WTC11 (cell line): ENCODE data around the gene C6orf136. TPM values are rescaled to one million over a fixed set of nuclear protein-coding genes. Genes with fewer than 3 reads are reported as not detected.
"Not testable (repeated sequence)": the region's sequence is repeated elsewhere in the genome, so short reads cannot be mapped to it uniquely, and the experiment has no call there.

ENCODE experiments used
- ATAC-seq: fragments of 200-7000 bp; cut with Tn5 transposase; 2 replicates; pipeline ENCODE4 v1.10.0; 2021; ENCODE audit warnings: mild to moderate bottlenecking, moderate library complexity
- CTCF ChIA-PET: fragments of 300-600 bp; sonication (Branson Sonifier 250); formaldehyde crosslinking; loops from one replicate; lab custom pipeline; 2021; ENCODE audit warnings: antibody characterized with exemption; lab: Charles Lee
- POLR2A ChIA-PET: fragments of 350-600 bp; sonication (Branson Sonifier 250); formaldehyde crosslinking; loops from one replicate; lab custom pipeline; 2021; ENCODE audit warnings: antibody characterized with exemption; lab: Charles Lee
- DNase-seq: peaks from one replicate; pipeline ENCODE4 v3.0.0; 2021; ENCODE audit warnings: low spot score
- H3K27ac Mint-ChIP-seq: 2 replicates; pipeline ENCODE4 v1.8.0; 2021; ENCODE audit warnings: mixed read lengths
- H3K27me3 Mint-ChIP-seq: 2 replicates; pipeline ENCODE4 v1.8.0; 2021; ENCODE audit warnings: low read depth, mild to moderate bottlenecking, moderate library complexity, mixed read lengths
- H3K36me3 Mint-ChIP-seq: 2 replicates; pipeline ENCODE4 v1.8.0; 2021; ENCODE audit warnings: mixed read lengths
- H3K4me1 Mint-ChIP-seq: 2 replicates; pipeline ENCODE4 v1.8.0; 2022; ENCODE audit warnings: mixed read lengths
- H3K4me3 Mint-ChIP-seq: 2 replicates; pipeline ENCODE4 v1.8.0; 2021; ENCODE audit warnings: mild to moderate bottlenecking, moderate library complexity, mixed read lengths
- H3K9me3 Mint-ChIP-seq: 2 replicates; pipeline ENCODE4 v1.8.0; 2021; ENCODE audit warnings: mixed read lengths
- AFF4 ChIP-seq: sonication (generic); formaldehyde crosslinking; IDR thresholded peaks from 2 replicates; pipeline ENCODE4 v1.8.1; 2023; ENCODE audit warnings: mild to moderate bottlenecking, missing genetic modification reagents, borderline replicate concordance
- ATF3 ChIP-seq: sonication (generic); formaldehyde crosslinking; conservative IDR thresholded peaks from 2 replicates; pipeline ENCODE4 v1.8.1; 2022; ENCODE audit warnings: mild to moderate bottlenecking, missing genetic modification reagents
- CREM ChIP-seq: sonication (generic); formaldehyde crosslinking; IDR thresholded peaks from 2 replicates; pipeline ENCODE4 v1.8.1; 2022; ENCODE audit warnings: mild to moderate bottlenecking, missing genetic modification reagents, moderate library complexity
- ERG ChIP-seq: fragments of 250-450 bp; sonication (Bioruptor Pico); IDR thresholded peaks from 2 replicates; pipeline ENCODE4 v1.8.0; 2021; ENCODE audit warnings: mild to moderate bottlenecking
- GABPB1 ChIP-seq: sonication (generic); formaldehyde crosslinking; IDR thresholded peaks from 2 replicates; pipeline ENCODE4 v1.8.1; 2023; ENCODE audit warnings: mild to moderate bottlenecking, missing genetic modification reagents
- NFATC4 ChIP-seq: fragments of 250-450 bp; sonication (Bioruptor Pico); IDR thresholded peaks from 2 replicates; pipeline ENCODE4 v1.9.0; 2021; ENCODE audit warnings: mild to moderate bottlenecking
- NR3C1 ChIP-seq: sonication (generic); formaldehyde crosslinking; conservative IDR thresholded peaks from 2 replicates; pipeline ENCODE4 v1.8.1; 2023; ENCODE audit warnings: low read depth, mild to moderate bottlenecking, missing genetic modification reagents
- TCF7 ChIP-seq: sonication (generic); formaldehyde crosslinking; IDR thresholded peaks from 2 replicates; pipeline ENCODE4 v1.8.0; 2022; ENCODE audit warnings: mild to moderate bottlenecking, low read depth, missing genetic modification reagents, moderate library complexity
- ZNF219 ChIP-seq: sonication (generic); formaldehyde crosslinking; IDR thresholded peaks from 2 replicates; pipeline ENCODE4 v1.8.0; 2023; ENCODE audit warnings: missing genetic modification reagents, mild to moderate bottlenecking, borderline replicate concordance
- ZNF423 ChIP-seq: fragments of 250-450 bp; sonication (Bioruptor Pico); IDR thresholded peaks from 2 replicates; pipeline ENCODE4 v2.1.2; 2022; ENCODE audit warnings: mild to moderate bottlenecking, moderate library complexity
- ZNF532 ChIP-seq: fragments of 250-450 bp; sonication (Bioruptor Pico); IDR thresholded peaks from 2 replicates; pipeline ENCODE4 v1.9.0; 2021; ENCODE audit warnings: mild to moderate bottlenecking, borderline replicate concordance
- total RNA-seq: library from RNA; stranded (reverse); gene quantifications from 3 replicates; pipeline ENCODE4 v1.2.3, GENCODE V29; 2021

The C6orf136 gene
- total RNA-seq, 1 experiment from 2014 or later, result 26.5 TPM

GRCh38 chr6:30657454-30657853 lies 10.5 kb downstream of the C6orf136 start:
- DNase-seq, result no peak
- no peaks in the 10 kb centered on the region for H3K27me3 Mint-ChIP-seq
- peaks cover 67% of the 10 kb centered on the region for H3K36me3 Mint-ChIP-seq
- no peaks in the 10 kb centered on the region for H3K4me1 Mint-ChIP-seq
- ChIA-PET CTCF (interaction anchor here (0.9 to 1.5 kb wide), 3 partner anchors 15 to 73 kb away, joined by 3 to 4 read pairs (median 3); partner anchors contain the start of gene DHX16), POLR2A (no interaction called here)
- H3K27ac Mint-ChIP-seq, result no peak overlapping the region
- H3K4me3 Mint-ChIP-seq, result no peak overlapping the region
- no peaks in the 10 kb centered on the region for H3K9me3 Mint-ChIP-seq
- no peak for ATAC-seq
- TF ChIP-seq ERG, result no peak
- no peak for TF ChIP-seq NR3C1 (CRISPR knock-in tag)

GRCh38 chr6:30657922-30658321 lies 11.0 kb downstream of the C6orf136 start:
- H3K27me3 Mint-ChIP-seq, CTCF ChIA-PET, H3K9me3 Mint-ChIP-seq, DNase-seq, ATAC-seq, POLR2A ChIA-PET, H3K27ac Mint-ChIP-seq, H3K4me3 Mint-ChIP-seq, H3K4me1 Mint-ChIP-seq: not testable (repeated sequence)
- peaks cover 69% of the 10 kb centered on the region for H3K36me3 Mint-ChIP-seq

GRCh38 chr6:30664994-30665767 lies 18.2 kb downstream of the C6orf136 start:
- H3K27me3 Mint-ChIP-seq, result no peaks in the 10 kb centered on the region
- CTCF ChIA-PET, result interaction anchor here (0.8 to 2.1 kb wide), 3 partner anchors 14 to 66 kb away, joined by 3 to 8 read pairs (median 3); no protein-coding TSS in a partner anchor
- POLR2A ChIA-PET, result no interaction called here
- H3K36me3 Mint-ChIP-seq, result peaks cover 53% of the 10 kb centered on the region
- H3K4me1 Mint-ChIP-seq, result no peaks in the 10 kb centered on the region
- H3K9me3 Mint-ChIP-seq, result no peaks in the 10 kb centered on the region
- H3K4me3 Mint-ChIP-seq, result no peak overlapping the region
- ATAC-seq, result no peak
- TF ChIP-seq CREM (CRISPR knock-in tag) (no peak), ZNF423 (CRISPR knock-in tag) (no peak)
- no peak overlapping the region for H3K27ac Mint-ChIP-seq
- no peak for DNase-seq

GRCh38 chr6:30666300-30666699 lies 19.4 kb downstream of the C6orf136 start:
- H3K27me3 Mint-ChIP-seq, DNase-seq, POLR2A ChIA-PET, H3K27ac Mint-ChIP-seq, H3K4me3 Mint-ChIP-seq, H3K9me3 Mint-ChIP-seq, ATAC-seq, H3K4me1 Mint-ChIP-seq: not testable (repeated sequence)
- CTCF ChIA-PET, result interaction anchor here (1.2 to 2.1 kb wide), 2 partner anchors 13 to 65 kb away, joined by 3 to 8 read pairs; no protein-coding TSS in a partner anchor
- H3K36me3 Mint-ChIP-seq, result peaks cover 60% of the 10 kb centered on the region
- peak; percentile 70; the same call in 1 of the 2 replicates for TF ChIP-seq GABPB1 (CRISPR knock-in tag)

- Mint-ChIP-seq H3K4me3 (peak overlapping the region; percentile 93), H3K27ac (peak overlapping the region; percentile 41; the same call in 1 of the 2 replicates), H3K27me3 (no peaks in the 10 kb centered on the region), H3K4me1 (peaks cover 8% of the 10 kb centered on the region), H3K9me3 (no peaks in the 10 kb centered on the region), H3K36me3 (peaks cover 28% of the 10 kb centered on the region)
- peak; percentile 51 for ATAC-seq
- POLR2A ChIA-PET, result no interaction called here
- DNase-seq, result no peak
- CTCF ChIA-PET, result interaction anchor here (1.7 kb wide), 1 partner anchor 71 kb away, joined by 3 read pairs; no protein-coding TSS in a partner anchor
- TF ChIP-seq TCF7 (CRISPR knock-in tag) (no peak), ATF3 (CRISPR knock-in tag) (no peak), ZNF532 (CRISPR knock-in tag) (no peak), ZNF219 (CRISPR knock-in tag) (no peak), AFF4 (CRISPR knock-in tag) (no peak), NFATC4 (no peak)
Measured at GRCh38 chr6:30670760-30671527, 24.0 kb downstream of the C6orf136 start.
